GM19240 (cell line): ENCODE data around the gene PKN2.

Source experiments
- DNase-seq: peaks from one replicate; pipeline ENCODE4 v3.0.0; 2011; ENCODE audit warnings: low spot score; ENCODE audit not compliant: insufficient read length

Gene PKN2

GRCh38 chr1:88731475-88732269 is 47.6 kb downstream of the PKN2 start:
- DNase-seq = no peak

- DNase-seq = no peak
These were observed 51.3 kb downstream of the PKN2 start for GRCh38 chr1:88735382-88735781.

GRCh38 chr1:88735909-88736308 is 51.8 kb downstream of the PKN2 start:
- DNase-seq = no peak

DNA sequence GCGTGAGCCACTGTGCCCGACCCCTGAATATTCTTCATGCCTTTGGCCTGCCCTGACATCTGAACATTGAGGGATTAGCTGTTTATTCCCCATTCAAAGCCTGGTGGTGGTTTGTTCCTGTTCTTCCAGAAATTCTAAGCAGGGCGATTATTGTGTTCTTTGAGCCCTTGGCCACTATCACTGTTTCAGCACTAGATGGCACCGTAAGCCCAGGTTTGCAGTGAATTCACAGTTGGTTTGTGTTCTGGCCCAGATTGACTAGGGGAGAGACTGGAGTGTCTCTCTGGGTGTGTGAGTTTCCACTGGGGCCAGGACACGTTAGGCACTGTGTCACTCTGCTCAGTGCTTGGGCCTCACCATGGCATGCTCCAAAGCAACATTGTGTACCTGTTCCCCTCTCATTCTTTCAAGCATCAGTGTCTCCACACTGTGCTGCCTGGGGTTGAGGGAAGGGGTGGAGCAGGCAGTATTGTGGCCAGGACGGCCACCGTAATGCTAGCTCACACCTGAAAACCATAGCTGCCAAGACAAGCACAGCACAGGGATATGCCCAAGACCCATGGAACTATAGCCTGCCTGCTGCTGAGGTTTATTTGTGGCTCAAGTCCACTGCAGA is 52.7 kb downstream of the PKN2 start:
- DNase-seq = no peak

DNA sequence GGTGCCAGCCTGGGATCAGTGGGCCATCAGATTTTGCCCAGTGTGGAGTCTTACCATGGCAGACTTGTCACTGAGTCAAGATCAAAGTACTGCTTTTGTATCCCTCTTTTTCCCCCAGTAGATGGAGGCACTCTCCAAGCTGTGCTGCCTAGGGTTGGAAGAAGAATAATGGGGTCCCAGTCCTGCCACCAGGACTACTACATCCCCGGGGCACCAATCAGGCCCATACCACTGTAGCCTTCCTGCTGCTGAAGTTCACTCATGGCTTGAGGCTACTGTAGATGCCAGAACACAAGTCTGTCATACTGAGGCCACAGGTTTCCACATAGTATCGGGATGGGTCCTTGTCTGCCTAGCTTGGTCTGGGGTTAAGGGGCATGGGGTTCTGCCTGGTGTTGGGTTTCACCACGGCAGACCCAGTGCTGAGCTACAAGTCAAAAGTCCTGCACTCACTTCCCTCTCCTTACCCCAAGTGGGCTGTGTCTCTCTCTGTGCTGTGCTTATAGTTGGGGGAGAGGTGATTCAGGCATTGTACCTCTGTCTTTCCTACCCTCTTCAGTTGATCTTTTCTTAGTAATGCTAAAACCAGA is 53.4 kb downstream of the PKN2 start:
- no peak for DNase-seq

- no peak for DNase-seq
These were observed 56.7 kb downstream of the PKN2 start for GRCh38 chr1:88740784-88741183.

DNA sequence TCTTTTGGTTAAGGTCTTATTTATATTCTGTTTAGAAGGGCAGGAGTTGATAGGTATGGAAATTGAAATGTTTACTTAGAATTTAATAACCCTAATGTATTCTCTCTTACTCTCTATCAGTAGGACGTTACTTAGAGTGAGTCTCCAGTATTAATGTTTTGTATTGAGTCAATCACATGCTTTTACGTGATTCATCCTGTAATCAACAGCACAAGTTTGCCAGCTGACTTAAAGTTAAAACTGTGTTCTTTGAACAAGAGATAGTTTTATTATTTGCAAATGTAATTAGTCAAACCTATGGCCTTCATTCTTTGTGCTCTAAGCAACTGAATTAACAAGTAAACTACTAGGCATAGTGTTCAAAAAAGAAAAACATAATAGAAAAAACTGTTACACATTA is 57.3 kb downstream of the PKN2 start:
- DNase-seq = no peak

- no peak for DNase-seq
These were observed 58.5 kb downstream of the PKN2 start for GRCh38 chr1:88742531-88742930.

- no peak for DNase-seq
These were observed 60.1 kb downstream of the PKN2 start for GRCh38 chr1:88744142-88744541.

GRCh38 chr1:88746916-88747315 is 62.8 kb downstream of the PKN2 start:
- DNase-seq = no peak

DNA sequence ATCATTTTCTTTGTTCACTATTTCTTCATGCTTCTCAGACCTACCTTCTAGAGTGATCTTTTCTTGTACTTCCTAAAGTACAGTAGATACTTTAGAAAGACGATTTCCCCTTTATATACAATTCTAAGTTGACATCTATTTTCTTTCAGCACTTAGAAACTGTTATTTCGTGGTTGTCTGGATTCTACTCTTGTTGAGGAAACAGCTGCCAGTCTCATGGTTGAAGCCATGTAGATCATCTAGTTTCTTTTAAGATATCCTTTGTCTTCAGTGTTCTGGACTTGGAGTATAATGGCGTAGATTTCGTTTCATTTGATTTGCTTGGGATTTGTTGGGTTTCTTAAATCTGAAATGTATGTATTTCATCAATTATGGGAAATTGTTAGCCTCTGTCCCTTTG is 67.6 kb downstream of the PKN2 start:
- no peak for DNase-seq

- DNase-seq = no peak
These were observed 69.4 kb downstream of the PKN2 start for GRCh38 chr1:88753506-88753905.

GRCh38 chr1:88763649-88764406 is 79.8 kb downstream of the PKN2 start:
- DNase-seq = no peak

GRCh38 chr1:88768187-88768586 is 84.1 kb downstream of the PKN2 start:
- no peak for DNase-seq

- no peak for DNase-seq
These were observed 84.7 kb downstream of the PKN2 start for GRCh38 chr1:88768816-88769215.

- DNase-seq = no peak
These were observed 89.6 kb downstream of the PKN2 start for GRCh38 chr1:88773540-88774150.

GRCh38 chr1:88774151-88774556 is 90.1 kb downstream of the PKN2 start:
- no peak for DNase-seq

- no peak for DNase-seq
These were observed 93.6 kb downstream of the PKN2 start for GRCh38 chr1:88777604-88778149.

- DNase-seq = no peak
These were observed 95.8 kb downstream of the PKN2 start for GRCh38 chr1:88779880-88780279.

DNA sequence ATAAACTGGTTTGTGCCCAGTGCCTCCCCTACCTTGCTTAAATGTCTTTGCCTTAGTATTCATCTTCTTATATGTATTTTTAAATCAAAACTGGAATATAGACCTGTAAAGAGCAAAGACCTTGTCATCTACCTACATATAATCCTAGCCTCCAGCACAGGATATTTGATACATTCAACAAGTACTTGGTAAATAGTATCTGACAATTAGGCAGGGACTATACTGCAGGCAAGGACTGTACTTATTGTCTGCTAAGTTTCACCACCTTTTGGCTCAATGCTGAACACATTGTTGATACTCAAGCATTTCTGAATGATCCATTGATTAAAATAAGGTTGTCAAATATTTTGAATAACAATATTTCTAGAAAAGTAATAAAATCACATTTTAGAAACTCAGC is 96.4 kb downstream of the PKN2 start:
- no peak for DNase-seq

- no peak for DNase-seq
These were observed 99.1 kb downstream of the PKN2 start for GRCh38 chr1:88783145-88783544.
